ENCODE results near the gene PPM1N.

Gene PPM1N

DNA sequence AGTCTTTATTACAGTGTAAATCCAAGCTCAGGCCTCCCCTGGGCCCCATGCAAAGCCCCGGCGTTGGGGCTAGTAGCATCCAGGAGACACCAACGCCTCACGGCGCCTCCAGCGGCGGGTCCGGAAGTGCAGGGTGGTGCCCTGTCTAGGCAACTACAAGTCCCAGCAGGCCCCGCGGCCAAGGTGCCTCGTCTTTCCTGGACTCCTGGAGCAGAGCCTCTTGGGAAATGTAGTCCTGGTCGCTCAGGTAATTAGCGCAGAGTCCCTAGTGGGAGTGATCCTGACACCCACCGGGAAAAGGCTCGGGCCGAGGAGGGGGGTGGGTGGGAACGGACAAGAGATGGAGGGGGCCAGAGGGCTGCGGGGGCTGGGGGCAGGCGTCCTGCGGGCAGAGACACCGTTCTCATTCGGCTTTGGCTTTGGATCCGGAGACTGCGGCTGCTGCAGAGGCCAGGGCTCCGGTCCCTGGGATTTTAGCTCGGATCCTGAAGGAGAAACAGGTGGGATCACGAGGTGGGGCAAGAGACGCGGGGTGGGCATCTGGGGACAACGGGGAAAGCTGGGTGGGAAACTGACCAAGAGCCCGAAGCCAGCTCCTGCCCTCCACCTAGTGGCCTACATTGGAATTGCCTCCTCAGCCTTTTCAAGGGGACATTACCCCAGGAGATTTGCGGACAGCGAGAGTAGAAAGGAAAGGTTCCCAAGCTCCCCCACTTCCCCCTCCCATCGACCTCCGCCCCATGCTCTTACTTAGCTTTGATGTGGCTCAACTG lies 12.8 kb upstream of the PPM1N start:
- H2AFZ ChIP-seq (ENCODE audit: low read length): peak overlapping the region; percentile 89
- no peak overlapping the region for H3K27ac ChIP-seq (ENCODE audit: low read length)
- H3K9ac ChIP-seq (ENCODE audit: low read length): peak overlapping the region; percentile 25; the same call in 1 of the 2 replicates

DNA sequence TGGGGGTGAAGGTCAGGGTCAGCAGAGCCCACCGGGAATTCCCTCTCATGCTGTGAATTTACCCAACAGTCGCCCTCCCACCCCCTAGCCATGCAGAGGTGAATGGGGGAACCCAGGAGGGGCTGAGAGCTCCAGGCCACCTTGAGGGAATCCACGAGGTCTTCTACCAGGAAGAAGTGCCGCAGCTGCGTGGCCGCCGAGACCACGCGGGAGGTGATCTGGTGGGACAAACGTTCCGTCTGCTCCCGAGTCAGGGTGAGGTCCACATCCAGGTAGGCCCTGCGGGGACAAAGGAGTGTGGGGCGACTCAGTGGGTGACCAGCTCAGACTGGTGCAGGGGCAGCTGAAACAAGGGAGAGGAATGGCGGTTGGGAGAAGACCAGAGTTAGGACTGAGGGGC lies 9.5 kb upstream of the PPM1N start:
- no peaks in the 10 kb centered on the region for H4K20me1 ChIP-seq (ENCODE audit: insufficient read depth, low read length)
- H3K27ac ChIP-seq (ENCODE audit: low read length): no peak overlapping the region
- no peak overlapping the region for H2AFZ ChIP-seq (ENCODE audit: low read length)
- no peaks in the 10 kb centered on the region for H3K79me2 ChIP-seq (ENCODE audit: low read length)
- no peak overlapping the region for H3K9ac ChIP-seq (ENCODE audit: low read length)
- DNase-seq: no peak
- H3F3A ChIP-seq (ENCODE audit: insufficient read depth, low read length): no peaks in the 10 kb centered on the region
- peaks cover 35% of the 10 kb centered on the region for H3K27me3 ChIP-seq (replicated peaks; ENCODE audit: insufficient read depth, low read length)
- peaks cover 6% of the 10 kb centered on the region for H3K4me1 ChIP-seq (ENCODE audit: low read length)
- H3K4me2 ChIP-seq (ENCODE audit: low read depth, low read length): no peak overlapping the region
- no peaks in the 10 kb centered on the region for H3K9me2 ChIP-seq (replicated peaks; ENCODE audit: insufficient read depth, low read length)
- H3K36me3 ChIP-seq (replicated peaks; ENCODE audit: insufficient read depth, low read length): no peaks in the 10 kb centered on the region
- no peaks in the 10 kb centered on the region for H3K9me3 ChIP-seq (replicated peaks; ENCODE audit: insufficient read depth, low read length)
- no peak overlapping the region for H3K4me3 ChIP-seq (ENCODE audit: low read length)
- TF ChIP-seq EZH2phosphoT487 (IDR thresholded peaks at IDR 0.05; ENCODE audit: low read length): no peak
- no peak for TF ChIP-seq EZH2 (optimal IDR thresholded peaks at IDR 0.05; ENCODE audit: low read depth, low read length)
- TF ChIP-seq, protein P1, sequence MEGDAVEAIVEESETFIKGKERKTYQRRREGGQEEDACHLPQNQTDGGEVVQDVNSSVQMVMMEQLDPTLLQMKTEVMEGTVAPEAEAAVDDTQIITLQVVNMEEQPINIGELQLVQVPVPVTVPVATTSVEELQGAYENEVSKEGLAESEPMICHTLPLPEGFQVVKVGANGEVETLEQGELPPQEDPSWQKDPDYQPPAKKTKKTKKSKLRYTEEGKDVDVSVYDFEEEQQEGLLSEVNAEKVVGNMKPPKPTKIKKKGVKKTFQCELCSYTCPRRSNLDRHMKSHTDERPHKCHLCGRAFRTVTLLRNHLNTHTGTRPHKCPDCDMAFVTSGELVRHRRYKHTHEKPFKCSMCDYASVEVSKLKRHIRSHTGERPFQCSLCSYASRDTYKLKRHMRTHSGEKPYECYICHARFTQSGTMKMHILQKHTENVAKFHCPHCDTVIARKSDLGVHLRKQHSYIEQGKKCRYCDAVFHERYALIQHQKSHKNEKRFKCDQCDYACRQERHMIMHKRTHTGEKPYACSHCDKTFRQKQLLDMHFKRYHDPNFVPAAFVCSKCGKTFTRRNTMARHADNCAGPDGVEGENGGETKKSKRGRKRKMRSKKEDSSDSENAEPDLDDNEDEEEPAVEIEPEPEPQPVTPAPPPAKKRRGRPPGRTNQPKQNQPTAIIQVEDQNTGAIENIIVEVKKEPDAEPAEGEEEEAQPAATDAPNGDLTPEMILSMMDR (IDR thresholded peaks at IDR 0.05; ENCODE audit: low read length): no peak

More for the DNA sequence above, 12.8 kb upstream of the PPM1N start:
- H3K9me3 ChIP-seq (replicated peaks; ENCODE audit: insufficient read depth, low read length): no peaks in the 10 kb centered on the region
- H3K9me2 ChIP-seq (replicated peaks; ENCODE audit: insufficient read depth, low read length): no peaks in the 10 kb centered on the region
- no peaks in the 10 kb centered on the region for H3K79me2 ChIP-seq (ENCODE audit: low read length)
- no peaks in the 10 kb centered on the region for H3F3A ChIP-seq (ENCODE audit: insufficient read depth, low read length)
- peaks cover 23% of the 10 kb centered on the region for H3K27me3 ChIP-seq (replicated peaks; ENCODE audit: insufficient read depth, low read length)
- no peak for TF ChIP-seq EZH2phosphoT487 (IDR thresholded peaks at IDR 0.05; ENCODE audit: low read length)
- TF ChIP-seq, protein P1 (IDR thresholded peaks at IDR 0.05; ENCODE audit: low read length): peak; percentile 74
- no peaks in the 10 kb centered on the region for H3K36me3 ChIP-seq (replicated peaks; ENCODE audit: insufficient read depth, low read length)
- peak; percentile 98 for DNase-seq
- no peaks in the 10 kb centered on the region for H3K4me1 ChIP-seq (ENCODE audit: low read length)
- H3K4me3 ChIP-seq (ENCODE audit: low read length): peak overlapping the region; percentile 61
- no peaks in the 10 kb centered on the region for H4K20me1 ChIP-seq (ENCODE audit: insufficient read depth, low read length)
- H3K4me2 ChIP-seq (ENCODE audit: low read depth, low read length): peak overlapping the region; percentile 57

DNA sequence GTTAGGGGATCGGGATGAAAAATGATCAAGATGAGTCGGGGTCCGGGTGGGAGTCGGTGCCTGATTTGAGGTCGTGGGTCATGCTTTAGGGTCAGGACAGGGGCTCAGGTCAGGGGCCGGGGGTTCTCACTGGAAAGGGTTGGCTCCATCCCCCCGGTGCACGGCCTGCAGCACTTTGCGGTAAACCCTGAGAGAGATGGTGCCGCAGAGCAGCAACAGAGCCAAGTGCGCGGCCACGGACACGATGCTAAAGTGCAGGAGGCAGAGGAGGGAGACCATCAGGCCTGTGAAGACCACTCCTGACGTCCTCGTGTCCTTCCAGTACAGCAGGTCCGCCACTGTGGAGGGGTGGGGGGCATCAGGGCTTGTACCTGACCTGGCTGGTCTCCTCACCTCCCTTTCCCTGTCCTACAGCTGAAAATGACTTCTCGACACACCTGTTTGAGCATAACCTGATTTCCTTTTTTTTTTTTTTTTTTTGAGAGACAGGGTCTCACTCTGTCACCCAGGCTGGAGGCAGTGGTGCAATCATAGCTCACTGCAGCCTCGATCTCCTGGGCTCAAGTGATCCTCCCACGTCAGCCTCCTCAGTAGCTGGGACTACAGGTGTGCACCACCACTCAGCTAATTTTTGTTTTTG lies 8.9 kb upstream of the PPM1N start:
- DNase-seq: no peak
- no peaks in the 10 kb centered on the region for H3K36me3 ChIP-seq (replicated peaks; ENCODE audit: insufficient read depth, low read length)
- H3K27ac ChIP-seq (ENCODE audit: low read length): no peak overlapping the region
- no peak overlapping the region for H3K4me3 ChIP-seq (ENCODE audit: low read length)
- peaks cover 40% of the 10 kb centered on the region for H3K27me3 ChIP-seq (replicated peaks; ENCODE audit: insufficient read depth, low read length)
- H3F3A ChIP-seq (ENCODE audit: insufficient read depth, low read length): no peaks in the 10 kb centered on the region
- peaks cover 6% of the 10 kb centered on the region for H3K4me1 ChIP-seq (ENCODE audit: low read length)
- H4K20me1 ChIP-seq (ENCODE audit: insufficient read depth, low read length): no peaks in the 10 kb centered on the region
- H3K9me2 ChIP-seq (replicated peaks; ENCODE audit: insufficient read depth, low read length): no peaks in the 10 kb centered on the region
- H3K4me2 ChIP-seq (ENCODE audit: low read depth, low read length): no peak overlapping the region
- H2AFZ ChIP-seq (ENCODE audit: low read length): no peak overlapping the region
- H3K9me3 ChIP-seq (replicated peaks; ENCODE audit: insufficient read depth, low read length): no peaks in the 10 kb centered on the region
- TF ChIP-seq EZH2 (optimal IDR thresholded peaks at IDR 0.05; ENCODE audit: low read depth, low read length): no peak
- TF ChIP-seq, protein P1 (IDR thresholded peaks at IDR 0.05; ENCODE audit: low read length): no peak
- TF ChIP-seq EZH2phosphoT487 (IDR thresholded peaks at IDR 0.05; ENCODE audit: low read length): no peak
- no peak overlapping the region for H3K9ac ChIP-seq (ENCODE audit: low read length)
- H3K79me2 ChIP-seq (ENCODE audit: low read length): no peaks in the 10 kb centered on the region
